ENCODE measurements around the gene HMG20B.

DNA sequence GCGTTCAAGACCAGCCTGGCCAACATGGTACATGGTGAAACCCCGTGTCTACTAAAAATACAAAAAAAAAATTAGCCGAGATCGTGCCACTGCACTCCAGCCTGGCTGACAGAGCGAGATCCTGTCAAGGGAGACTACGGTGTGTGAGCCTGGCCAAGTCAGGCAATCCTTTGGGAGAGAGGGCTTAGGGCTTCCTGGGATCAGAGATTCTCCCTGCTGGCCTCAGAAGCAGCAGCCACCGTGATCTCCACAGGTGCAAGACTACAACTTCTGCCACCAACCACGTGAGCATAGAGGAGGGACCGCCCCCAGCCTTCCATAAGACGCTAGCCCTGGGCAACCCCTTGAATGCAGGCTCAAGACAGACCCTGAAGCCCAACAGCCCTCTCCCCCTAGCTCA lies 22.9 kb upstream of the HMG20B start:
- TF ChIP-seq, protein P1, sequence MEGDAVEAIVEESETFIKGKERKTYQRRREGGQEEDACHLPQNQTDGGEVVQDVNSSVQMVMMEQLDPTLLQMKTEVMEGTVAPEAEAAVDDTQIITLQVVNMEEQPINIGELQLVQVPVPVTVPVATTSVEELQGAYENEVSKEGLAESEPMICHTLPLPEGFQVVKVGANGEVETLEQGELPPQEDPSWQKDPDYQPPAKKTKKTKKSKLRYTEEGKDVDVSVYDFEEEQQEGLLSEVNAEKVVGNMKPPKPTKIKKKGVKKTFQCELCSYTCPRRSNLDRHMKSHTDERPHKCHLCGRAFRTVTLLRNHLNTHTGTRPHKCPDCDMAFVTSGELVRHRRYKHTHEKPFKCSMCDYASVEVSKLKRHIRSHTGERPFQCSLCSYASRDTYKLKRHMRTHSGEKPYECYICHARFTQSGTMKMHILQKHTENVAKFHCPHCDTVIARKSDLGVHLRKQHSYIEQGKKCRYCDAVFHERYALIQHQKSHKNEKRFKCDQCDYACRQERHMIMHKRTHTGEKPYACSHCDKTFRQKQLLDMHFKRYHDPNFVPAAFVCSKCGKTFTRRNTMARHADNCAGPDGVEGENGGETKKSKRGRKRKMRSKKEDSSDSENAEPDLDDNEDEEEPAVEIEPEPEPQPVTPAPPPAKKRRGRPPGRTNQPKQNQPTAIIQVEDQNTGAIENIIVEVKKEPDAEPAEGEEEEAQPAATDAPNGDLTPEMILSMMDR (conservative IDR thresholded peaks at IDR 0.05): no peak
- no peak for TF ChIP-seq EZH2 (IDR thresholded peaks at IDR 0.05; ENCODE audit: low read depth)

Data from PC-9 (cell line).